NCI-H226 (cell line): ENCODE results near the gene CFAP77.

Source experiments
- DNase-seq: peaks from one replicate; pipeline ENCODE4 v3.0.0-alpha.2; 2015

The CFAP77 gene

DNA sequence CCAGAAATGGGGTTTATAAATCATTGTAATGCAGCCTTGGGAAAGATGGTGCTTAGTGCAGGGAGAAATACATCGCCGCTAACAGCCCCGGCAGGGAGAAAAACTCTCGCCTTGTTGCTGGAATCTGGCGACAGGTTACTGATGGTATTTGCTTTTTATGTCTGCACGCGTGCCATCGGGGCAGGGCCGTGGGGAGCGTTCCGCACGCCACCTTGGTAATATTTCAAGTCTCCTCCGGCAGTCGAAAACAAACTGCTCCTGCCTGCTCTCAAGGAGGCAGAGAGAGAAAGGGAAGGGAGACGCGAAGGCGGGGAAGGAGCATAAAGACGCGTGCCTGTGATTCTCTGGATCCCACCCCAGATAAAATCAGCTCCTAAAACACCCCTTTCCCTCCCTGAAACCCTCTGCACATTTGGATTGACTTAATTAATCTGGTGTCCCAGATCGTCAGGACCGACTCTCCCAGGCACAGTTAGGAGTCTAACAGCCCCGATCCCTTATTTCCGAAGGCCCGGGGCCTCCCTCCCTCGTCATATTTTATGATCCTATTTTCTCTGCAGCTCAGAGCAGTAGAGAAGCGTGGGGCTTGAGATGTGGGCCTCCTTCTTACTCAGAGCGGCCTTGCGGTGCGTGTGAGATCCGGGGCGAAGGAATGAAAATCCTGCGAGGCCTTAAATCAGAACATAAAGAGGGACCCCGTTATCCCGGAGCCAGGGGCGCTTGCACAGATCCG lies 47.7 kb downstream of the CFAP77 start:
- DNase-seq: no peak

DNA sequence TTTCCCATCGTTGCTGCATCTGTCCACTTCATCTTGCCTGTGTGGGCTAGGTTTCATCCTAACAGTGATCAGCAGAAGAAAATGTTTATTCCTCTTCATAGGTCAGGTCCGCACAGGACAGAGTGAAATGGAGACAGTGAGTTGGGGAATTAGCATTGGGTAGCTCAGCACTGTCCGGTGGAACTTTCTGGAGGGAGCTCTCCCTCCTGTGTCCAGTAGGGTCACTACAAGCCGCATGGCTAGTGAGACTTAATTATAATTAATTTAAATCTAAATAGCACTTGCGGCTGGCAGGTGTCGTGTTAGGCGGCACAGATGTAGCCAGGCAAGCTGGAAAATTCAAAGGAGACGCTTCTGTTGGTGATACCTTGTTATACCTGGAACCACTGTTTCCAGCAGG lies 48.4 kb downstream of the CFAP77 start:
- no peak for DNase-seq

DNA sequence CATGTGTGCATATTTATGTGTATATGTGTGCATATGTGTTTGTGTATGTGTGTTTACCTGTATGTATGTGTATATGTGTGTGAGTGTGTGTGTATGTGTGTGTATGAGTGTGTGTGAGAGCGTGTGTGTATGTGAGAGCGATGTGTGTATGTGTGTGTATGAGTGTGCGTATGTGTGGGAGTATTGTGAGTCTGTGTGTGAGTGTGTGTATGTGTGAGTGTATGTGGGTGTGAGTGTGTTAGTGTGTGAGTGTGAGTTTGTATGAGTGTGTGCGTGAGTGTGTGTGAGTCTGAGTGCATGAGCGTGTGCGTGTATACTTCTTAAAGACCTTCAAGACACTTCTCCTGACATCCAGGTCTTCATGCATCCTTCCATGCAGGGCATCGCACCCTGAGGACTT lies 49.6 kb downstream of the CFAP77 start:
- no peak for DNase-seq

DNA sequence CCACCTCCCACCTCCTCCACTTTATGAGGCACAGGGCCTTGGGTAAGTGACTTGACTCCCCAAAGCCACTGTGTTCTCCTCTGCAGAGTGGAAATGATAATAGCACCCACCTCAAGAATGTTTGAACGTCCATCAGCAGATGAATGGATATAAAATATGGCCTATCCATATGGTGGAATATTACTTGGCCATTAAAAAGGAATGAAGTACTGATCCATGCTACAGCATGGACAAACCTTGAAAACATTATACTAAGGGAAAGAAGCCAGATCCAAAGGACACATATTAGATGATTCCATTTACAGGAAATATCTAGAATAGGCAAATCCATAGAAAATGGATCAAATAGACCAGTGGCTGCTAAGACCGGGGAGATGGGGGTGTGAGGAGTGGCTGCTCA lies 50.2 kb downstream of the CFAP77 start:
- DNase-seq: no peak

DNA sequence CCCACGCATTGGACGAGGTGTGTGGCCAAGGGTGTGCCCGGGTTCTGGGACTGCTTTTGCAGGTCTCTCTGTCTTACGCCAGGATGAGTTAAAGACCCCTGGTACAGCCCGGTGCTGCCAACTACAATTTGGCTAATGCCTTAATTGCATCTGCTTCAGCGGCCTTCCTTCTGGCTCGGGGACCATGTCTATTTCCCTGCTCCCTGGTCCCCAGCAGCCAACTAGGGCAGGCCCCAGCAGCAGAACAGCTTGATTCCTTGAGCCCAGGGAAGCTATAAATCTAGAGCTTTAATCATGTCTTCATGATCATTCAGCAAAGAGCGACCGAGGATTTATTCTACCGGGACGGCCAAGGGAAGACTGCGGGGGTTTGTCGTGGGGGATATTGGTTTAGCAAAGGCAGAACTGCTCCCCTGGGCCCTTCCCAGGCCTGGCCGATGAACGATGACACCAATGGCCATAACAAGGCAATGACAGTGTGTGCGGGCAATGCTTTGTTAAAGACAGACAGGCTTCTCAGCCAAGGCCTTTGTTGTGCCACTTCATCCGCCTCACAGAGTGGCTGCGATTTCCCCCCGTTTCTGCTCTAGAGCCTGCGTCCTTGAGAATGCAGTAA lies 51.4 kb downstream of the CFAP77 start:
- no peak for DNase-seq

DNA sequence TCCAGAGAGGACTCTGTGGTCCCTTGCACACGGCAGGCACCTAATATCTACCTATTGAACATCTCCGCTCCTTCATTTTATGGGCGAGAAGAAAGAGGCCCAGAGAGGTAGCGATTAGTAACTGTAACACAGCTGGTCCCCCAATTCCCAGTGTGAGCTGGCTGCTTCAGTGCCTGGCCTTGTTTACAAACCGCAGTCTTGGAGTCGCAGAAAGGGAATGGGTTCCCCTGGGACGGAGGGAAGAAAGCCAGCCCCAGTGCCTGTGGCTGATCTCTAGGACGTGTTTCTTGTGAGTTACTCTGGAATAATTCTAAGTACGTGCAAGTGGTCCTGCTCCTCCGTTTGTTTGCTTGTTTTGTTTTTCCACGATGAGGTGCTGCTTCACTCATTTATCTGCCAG lies 52.0 kb downstream of the CFAP77 start:
- DNase-seq: no peak

DNA sequence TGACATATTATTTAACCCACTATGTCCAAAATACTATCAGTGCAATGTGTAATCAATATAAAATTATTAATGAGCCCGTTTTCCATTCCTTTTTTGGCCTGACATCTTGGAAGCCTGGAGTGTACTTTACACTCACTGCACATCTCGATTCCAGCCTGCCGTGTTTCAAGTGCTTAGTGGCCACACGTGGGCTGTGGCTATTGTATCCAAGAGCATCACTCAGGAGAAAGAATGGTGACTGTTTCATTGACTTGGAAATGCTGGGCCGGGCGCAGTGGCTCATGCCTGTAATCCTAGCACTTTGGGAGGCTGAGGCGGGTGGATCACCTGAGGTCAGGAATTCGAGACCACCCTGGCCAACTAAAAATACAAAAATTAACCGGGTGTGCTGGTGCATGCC lies 54.5 kb downstream of the CFAP77 start:
- no peak for DNase-seq

DNA sequence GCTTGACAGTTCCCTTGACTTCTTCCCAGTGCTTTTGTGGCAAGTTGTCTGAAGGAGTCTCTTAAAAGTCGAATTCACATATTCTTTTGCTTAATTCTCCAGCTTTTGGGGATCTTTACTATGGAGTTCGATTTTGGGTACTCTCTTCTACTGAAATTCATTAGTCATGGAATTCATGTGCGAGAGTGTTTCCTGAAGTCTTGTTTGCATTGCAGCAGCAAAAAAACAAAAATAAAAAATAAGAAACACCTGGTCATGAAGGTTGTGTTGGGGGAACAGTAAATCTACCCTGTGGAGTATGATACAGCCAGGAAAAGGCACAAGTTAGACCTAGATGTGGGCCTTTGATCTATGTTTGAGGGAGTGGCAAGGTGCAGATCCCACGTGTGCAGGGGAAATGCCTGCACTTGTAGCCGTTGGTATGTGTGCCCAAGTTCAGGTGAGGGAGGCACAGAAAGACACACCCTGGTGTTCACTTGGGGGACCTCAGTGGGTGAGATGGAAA lies 55.2 kb downstream of the CFAP77 start:
- no peak for DNase-seq

DNA sequence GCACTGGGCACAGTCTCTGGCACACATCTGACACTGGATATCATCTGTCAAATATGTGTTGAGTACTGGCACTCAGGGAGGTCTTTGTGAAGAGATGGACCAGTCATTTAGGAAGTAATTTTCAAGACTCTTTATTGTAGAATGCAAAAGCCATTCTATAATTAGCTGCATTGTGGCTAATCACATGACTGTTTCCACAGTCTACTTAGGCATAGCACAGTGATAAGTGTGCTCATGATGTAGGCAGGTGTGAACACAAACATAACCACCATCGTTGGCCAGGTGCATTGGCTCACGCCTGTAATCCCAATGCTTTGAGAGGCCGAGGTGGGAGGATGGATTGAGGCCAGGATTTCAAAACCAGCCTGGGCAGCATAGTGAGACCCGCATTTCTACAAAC lies 62.2 kb downstream of the CFAP77 start:
- no peak for DNase-seq

DNA sequence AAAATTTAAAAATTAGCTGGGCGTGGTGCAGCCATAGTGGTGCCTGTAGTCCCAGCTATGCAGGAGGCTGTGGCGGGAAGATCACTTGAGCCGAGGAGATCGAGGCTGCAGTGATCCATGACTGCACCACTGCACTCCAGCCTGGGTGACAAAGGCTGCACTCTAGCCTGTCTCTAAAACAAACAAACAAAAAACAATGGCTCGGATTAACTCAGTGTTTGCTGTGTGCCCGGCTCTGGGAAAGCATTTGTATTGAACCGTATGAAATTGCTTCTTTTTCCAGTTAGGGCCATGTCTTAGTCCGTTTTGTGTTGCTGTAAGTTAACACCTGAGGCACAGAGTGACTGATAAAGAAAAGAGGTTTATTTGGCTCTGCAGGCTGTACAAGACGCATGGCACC lies 62.6 kb downstream of the CFAP77 start:
- no peak for DNase-seq

DNA sequence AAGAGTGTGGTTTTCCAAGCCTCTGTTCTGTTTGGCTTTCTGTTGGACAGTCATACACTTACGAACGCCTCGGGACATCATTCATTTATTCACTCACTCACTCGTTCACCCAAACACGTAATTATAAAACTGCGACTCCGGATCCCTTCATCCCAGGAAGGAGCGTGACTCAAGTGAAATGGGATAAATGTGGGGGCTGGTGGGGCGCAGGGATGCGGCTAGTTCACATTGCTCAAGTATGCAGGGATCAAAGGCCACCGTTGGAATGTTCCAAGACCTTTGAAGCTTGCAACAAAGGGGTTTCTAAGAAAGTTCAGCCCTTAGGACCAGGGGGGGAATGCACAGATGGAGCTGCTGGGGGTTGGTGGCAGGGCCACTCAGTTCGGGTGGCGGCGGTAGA lies 64.2 kb downstream of the CFAP77 start:
- DNase-seq: no peak

DNA sequence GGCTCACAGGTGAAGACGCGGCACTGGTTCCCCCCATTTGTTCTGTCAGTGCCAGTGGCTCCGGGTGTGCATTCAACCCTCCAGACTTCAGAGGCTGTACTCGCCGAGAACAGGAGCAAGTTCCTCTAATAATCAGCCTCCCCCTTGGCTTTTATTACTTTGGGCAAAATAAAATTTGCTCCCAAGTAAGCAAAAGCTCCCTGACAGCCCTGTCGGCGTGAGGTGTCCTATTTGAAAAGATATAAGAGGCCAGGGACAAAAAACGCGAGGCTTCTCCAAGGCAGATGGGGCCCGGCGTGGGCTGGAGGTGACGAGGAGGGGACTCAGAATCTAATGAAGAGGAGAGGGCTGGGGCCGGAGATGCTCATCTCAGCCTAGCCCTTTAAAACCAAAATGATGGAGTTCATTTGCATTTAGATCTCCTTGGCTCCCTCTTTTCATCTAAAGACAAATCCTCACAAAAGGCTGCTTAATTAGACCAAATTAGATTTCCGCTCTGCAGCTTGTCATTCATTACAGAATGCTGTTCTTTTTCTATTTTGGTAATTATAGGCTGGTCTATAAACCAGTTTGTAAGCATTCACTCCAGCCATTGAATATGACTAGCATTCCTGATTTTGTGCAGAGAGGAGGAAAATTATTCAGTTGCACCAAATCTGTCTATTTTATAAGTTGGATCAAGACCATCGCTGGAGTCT lies 68.5 kb downstream of the CFAP77 start:
- no peak for DNase-seq

DNA sequence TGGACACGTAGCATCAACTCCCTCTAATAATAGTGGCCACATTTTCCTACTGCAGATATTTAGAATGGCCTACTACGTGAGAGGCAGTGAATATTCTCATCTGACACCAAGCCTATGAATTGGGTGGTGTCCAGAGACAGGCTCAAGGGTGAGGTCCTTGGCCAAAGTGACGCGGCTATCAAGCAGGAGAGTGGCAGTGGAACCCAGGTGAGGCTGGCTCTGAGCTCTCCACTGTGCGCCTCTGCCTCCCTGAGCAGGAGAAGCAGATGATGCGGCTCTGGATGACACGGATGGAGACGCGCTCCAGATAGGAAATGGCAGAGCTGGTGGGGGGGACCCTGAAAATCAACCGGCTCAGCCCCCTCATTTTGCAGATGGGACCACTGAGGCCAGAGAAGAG lies 69.7 kb downstream of the CFAP77 start:
- no peak for DNase-seq

DNA sequence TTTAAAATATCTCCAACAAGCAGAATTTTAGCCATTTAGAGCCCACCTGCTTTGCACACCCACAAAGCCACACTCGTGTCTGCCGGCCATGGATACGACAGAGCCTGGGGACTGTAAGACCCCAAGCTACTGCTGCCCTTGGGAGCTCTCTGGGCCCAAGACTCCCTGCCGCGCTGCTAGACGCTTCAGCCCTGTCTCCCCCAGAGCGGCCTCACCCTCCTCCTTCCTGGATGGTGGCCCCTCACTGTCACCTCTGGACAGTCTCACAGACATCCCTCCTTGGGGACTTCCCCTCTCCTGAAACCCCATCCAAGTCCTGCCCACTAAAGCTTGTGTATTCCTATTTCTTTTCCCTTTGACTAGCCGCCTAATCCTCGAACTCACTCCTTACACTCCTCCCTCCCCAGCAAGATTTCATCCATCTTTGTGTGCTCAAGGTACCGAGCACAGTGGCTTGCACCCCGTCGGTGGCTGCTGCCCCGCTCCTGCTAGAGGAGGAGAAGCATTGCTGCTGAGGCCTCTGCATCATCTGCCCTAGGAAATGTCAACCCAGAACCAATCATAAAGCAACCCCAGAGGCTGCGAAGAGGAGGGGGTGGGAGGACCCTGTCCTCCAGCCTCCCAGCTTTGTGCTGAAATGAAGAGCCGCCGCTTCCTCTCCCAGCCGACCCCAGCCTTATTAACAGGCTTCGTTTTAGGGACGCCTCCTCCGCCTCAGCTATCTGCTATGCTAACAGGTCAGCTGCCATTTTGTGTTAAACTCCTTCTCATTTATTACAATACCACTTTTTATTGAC lies 71.2 kb downstream of the CFAP77 start:
- DNase-seq: no peak

DNA sequence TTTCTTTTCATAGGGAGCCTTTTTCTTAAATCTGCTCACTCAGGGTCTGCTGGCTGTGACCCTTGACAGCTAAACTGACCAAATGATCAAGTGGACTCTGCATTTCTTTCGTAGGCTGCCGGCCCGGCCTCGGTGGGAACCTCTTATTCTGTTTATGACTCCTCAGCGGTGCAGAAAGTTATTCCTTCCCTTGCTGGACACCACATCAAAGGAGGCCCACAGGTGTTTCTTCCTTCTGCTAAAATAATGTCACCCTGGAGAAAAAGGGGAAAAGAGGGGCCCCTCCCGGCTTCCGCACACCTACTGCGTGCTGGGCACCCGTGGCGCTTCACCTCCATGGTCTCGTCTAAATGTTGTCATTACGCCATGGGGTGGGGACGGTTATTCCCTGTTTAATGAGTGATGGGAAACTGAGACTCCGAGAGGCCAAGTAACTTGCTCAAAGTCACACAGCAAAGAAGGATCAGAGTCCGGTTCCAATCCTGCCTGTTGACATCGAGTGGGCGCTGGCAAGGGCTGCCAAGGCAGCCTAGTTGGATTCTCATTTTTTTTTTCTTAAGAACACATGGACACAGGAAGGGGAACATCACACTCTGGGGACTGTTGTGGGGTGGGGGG lies 72.3 kb downstream of the CFAP77 start:
- DNase-seq: no peak

DNA sequence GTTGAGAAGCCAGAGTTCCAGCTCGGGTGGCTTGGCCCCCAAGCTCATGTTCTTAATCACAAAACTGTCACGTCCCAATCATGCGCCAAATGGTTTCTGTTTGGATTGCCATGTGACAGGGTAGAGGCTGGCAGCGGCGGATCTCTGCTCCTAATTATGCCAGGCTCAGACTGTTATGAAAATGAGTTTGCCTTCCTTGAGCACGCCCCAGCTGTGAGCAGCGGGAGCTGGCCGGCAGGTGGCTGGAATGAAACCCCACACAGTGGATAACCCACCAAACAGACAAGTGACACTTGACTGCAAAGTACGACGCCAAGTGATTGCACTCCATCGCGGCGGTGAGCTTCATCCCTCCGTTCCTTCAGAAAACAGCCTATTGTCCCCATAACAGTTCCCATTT lies 75.4 kb downstream of the CFAP77 start:
- DNase-seq: no peak

DNA sequence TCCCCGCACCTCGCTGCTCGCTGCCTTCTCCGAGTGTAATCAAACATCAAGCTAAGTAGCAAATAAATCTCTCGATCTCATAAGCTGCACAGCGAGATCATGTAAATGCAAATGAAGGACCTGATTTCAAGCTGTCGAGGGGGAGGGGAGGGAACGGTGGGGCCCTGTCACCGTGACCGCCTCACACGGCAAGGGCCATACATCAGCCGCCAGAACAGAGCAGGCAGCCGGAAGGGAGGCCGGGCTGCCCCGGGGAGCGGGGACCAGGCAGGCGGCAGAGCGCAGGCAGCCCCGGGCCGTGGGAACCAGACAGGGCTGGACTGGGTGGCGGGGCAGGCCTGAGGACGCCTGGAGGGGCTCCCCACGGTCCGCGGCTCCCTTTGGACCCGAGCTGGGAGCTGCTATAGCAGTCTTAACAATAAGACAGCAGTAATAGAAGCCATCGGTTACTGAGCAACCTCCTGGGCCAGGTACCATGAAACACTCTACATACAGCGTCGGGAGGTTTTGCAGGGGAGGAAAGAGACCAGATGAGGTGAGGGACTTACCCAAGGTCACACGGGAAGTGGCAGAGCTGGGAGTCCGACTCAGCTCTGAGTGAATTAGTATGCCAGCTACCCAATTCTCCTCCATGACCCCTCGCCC lies 76.8 kb downstream of the CFAP77 start:
- no peak for DNase-seq

DNA sequence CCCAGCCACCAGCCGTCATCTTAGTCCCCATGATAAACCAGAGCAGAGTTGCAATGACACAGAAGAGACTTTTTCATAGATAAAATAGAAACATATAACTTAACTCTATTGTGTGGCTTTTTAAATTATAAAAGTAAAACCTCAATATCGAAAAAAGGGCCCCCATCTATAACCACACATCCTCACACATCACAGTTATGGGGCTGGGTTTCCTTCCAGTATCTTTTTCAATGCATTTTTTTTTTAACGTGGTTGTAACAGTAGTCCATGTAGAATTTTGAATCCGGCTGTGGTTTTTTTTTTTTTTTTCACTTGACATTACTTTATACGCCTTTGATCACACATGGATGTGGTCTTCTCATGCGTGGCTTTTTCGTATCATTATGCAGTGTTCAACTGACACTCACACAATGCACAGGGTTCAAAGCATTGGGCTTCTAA lies 77.4 kb downstream of the CFAP77 start:
- DNase-seq: no peak

DNA sequence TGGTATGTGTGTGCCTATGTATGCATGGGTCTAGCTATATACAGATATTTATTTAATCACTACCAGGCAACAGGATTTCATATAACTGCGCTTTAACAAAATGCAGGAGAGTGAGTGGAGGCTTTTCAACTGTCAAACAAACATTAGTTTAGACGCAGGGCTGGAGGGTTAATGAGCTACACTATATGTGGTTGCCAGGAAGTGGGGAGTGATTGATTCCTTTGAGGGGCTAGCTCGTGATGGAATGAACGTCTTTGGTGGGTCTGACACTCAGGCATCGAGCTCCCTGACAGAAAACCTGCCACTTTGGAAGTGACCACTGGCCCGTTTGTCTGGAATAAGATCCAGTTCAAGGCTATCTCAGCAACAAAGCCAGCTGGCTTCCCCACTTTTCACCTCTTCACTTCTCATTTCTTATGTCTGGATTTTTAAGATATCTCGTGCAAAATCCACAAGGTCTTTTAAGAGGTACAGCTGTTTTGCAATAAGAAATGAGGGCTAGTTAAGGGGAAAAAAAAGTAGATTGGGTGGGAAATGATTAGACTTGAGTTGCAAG lies 78.0 kb downstream of the CFAP77 start:
- DNase-seq: no peak

DNA sequence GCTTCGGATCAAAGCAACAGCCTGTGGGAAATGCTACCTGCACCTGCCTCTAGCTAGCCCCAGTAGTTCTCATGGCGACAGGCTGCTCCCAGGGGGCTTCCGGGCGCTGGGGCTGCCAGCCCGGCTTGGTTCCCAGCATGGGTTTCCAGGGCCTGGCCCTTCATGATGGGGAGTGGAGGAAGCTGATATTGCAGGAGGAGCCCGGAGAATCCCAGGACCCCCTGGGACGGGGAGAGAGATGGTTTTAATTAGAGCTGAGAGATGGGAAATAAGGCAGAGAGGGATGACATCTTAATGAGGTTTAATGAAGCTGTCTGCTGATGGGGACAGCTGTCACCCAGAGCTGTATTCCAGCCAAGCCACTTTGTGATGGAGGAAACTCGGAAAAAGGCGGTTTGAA lies 78.6 kb downstream of the CFAP77 start:
- no peak for DNase-seq

DNA sequence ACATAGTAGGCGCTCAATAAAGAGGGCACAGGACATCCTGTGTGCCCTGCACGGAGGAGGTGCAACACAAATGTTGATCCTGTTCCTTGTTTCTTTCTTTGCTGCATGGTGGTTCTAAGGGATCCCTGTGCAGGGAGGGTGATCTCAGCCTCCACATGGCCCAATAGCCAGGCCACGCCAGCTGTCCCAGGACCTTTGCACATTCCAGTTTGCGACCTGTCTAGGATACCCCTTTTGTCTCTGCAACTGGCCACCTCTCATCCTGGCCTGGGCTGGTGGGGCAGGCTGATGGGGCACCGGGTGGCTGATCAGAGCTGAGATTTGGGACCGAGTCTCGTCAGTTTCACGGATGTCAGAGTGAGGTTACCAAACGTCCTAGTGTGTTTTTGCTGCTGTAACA lies 79.5 kb downstream of the CFAP77 start:
- DNase-seq: no peak

DNA sequence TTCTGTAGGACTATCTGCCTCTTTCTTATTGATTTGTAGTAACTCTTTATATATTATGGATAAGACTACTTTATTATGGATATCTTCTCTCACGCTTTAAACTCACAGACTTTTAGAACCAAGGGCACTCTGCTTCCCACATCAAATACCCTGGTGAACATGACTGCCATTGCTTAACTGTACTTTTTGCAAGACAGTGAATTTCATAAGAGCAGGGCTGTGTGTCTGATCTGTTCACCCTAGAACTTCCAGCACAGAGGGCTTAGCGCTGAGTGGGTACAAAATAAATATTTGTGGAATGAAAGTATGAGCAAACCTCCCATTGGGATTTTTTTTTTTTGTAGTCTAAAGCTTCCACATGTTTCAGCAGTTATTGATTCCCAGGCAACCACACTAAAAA lies 84.8 kb downstream of the CFAP77 start:
- no peak for DNase-seq
